ENCODE results near the gene ATF7IP2.
"Not testable (repeated sequence)": the region's sequence is repeated elsewhere in the genome, so short reads cannot be mapped to it uniquely, and the experiment has no call there.

The ATF7IP2 gene

DNA sequence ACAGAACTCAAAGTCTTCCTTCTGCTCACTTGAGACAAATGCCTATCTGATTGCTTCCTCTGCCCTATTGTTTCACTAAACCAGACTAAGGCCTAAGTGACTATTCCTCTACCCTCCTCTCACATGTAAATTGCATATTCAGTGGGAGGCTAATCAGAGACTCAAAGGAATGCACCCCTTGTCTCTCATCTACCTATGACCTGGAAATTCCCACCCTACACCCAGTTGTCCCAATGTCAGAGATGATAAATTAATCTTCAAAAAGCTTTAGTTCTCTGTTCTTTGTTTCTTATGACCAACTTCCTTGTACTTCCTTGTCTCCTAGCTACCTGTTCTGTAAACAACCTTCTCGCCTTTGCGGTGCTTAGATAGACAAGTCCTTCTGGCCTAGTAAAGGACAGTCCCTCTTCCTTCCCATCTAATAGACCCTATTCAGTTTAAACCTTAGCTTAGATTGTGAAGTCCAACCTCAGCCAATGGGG lies 118.6 kb downstream of the ATF7IP2 start:
- H3K79me2 ChIP-seq (ENCODE audit: insufficient read depth, low read length): no peaks in the 10 kb centered on the region
- H3K4me2 ChIP-seq (ENCODE audit: low read depth, low read length, poor library complexity, severe bottlenecking): no peak overlapping the region
- no peaks in the 10 kb centered on the region for H3K36me3 ChIP-seq (ENCODE audit: insufficient read depth, low read length)
- H3K4me3 ChIP-seq (ENCODE audit: low read length, poor library complexity, severe bottlenecking): no peak overlapping the region
- TF ChIP-seq, protein P1, sequence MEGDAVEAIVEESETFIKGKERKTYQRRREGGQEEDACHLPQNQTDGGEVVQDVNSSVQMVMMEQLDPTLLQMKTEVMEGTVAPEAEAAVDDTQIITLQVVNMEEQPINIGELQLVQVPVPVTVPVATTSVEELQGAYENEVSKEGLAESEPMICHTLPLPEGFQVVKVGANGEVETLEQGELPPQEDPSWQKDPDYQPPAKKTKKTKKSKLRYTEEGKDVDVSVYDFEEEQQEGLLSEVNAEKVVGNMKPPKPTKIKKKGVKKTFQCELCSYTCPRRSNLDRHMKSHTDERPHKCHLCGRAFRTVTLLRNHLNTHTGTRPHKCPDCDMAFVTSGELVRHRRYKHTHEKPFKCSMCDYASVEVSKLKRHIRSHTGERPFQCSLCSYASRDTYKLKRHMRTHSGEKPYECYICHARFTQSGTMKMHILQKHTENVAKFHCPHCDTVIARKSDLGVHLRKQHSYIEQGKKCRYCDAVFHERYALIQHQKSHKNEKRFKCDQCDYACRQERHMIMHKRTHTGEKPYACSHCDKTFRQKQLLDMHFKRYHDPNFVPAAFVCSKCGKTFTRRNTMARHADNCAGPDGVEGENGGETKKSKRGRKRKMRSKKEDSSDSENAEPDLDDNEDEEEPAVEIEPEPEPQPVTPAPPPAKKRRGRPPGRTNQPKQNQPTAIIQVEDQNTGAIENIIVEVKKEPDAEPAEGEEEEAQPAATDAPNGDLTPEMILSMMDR (conservative IDR thresholded peaks at IDR 0.05; ENCODE audit: low read length): no peak
- no peak for TF ChIP-seq EZH2phosphoT487 (IDR thresholded peaks at IDR 0.05; ENCODE audit: borderline replicate concordance)
- H3K27me3 ChIP-seq (ENCODE audit: insufficient read depth, low read length, poor library complexity, severe bottlenecking): no peaks in the 10 kb centered on the region
- H3F3A ChIP-seq (ENCODE audit: low read depth): no peaks in the 10 kb centered on the region
- H4K20me1 ChIP-seq (ENCODE audit: insufficient read depth, low read length, poor library complexity, severe bottlenecking): no peaks in the 10 kb centered on the region
- H3K9ac ChIP-seq (ENCODE audit: low read depth, low read length, poor library complexity, severe bottlenecking): no peak overlapping the region
- no peak overlapping the region for H2AFZ ChIP-seq (ENCODE audit: low read length)
- no peaks in the 10 kb centered on the region for H3K9me2 ChIP-seq (replicated peaks; ENCODE audit: low read depth, low read length)
- no peaks in the 10 kb centered on the region for H3K4me1 ChIP-seq (ENCODE audit: insufficient read depth, low read length, poor library complexity, severe bottlenecking)
- no peaks in the 10 kb centered on the region for H3K9me3 ChIP-seq (ENCODE audit: insufficient read depth, low read depth, low read length)

DNA sequence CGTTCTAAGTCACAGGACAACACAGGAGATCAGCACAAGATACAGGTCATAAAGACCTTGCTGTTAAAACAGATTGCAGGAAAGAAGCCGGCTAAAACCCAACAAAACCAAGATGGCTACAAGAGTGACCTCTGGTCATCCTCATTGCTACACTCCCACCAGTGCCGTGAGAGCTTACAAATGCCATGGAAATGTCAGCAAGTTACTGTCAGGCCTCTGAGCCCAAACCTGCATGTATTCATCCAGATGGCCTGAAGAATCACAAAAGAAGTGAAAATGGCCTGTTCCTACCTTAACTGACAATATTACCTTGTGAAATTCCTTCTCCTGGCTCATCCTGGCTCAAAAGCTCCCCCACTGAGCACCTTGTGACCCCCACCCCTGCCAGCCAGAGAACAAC lies 119.4 kb downstream of the ATF7IP2 start:
- not testable (repeated sequence) for H3K9ac ChIP-seq (ENCODE audit: low read depth, low read length, poor library complexity, severe bottlenecking); H4K20me1 ChIP-seq (ENCODE audit: insufficient read depth, low read length, poor library complexity, severe bottlenecking); H3K4me1 ChIP-seq (ENCODE audit: insufficient read depth, low read length, poor library complexity, severe bottlenecking); H3F3A ChIP-seq (ENCODE audit: low read depth); H3K79me2 ChIP-seq (ENCODE audit: insufficient read depth, low read length); H3K36me3 ChIP-seq (ENCODE audit: insufficient read depth, low read length); H3K4me2 ChIP-seq (ENCODE audit: low read depth, low read length, poor library complexity, severe bottlenecking); H3K27me3 ChIP-seq (ENCODE audit: insufficient read depth, low read length, poor library complexity, severe bottlenecking); H3K9me2 ChIP-seq (replicated peaks; ENCODE audit: low read depth, low read length); H3K4me3 ChIP-seq (ENCODE audit: low read length, poor library complexity, severe bottlenecking); H2AFZ ChIP-seq (ENCODE audit: low read length); H3K9me3 ChIP-seq (ENCODE audit: insufficient read depth, low read depth, low read length)

DNA sequence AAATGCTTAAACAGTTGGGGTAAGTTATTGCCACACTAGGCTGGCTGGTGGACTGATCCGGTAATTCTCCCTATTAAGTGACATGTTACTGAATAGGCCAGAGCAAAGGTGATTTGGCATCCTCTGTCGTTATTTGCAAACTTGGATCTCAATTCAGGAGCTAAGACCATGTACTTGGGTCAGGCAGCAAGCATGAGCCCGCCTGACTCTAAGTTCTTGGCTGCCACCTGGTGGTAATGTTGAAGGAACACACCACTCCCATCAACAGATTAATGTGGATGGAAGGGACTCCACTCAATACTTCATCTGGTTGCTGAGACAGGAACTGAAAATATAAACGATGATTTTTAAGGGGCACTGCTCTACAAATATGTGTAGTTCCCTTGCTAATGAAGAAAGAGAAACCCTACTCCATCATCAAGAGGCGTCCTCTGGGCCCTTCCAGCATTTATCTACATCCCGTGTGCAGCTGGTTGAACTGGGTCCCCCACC lies 123.7 kb downstream of the ATF7IP2 start:
- no peak for TF ChIP-seq EZH2phosphoT487 (IDR thresholded peaks at IDR 0.05; ENCODE audit: borderline replicate concordance)
- TF ChIP-seq, protein P1 (conservative IDR thresholded peaks at IDR 0.05; ENCODE audit: low read length): peak; percentile 60
- H3K9me2 ChIP-seq (replicated peaks; ENCODE audit: low read depth, low read length): no peaks in the 10 kb centered on the region
- H3K9me3 ChIP-seq (ENCODE audit: insufficient read depth, low read depth, low read length): no peaks in the 10 kb centered on the region
- no peak overlapping the region for H3K9ac ChIP-seq (ENCODE audit: low read depth, low read length, poor library complexity, severe bottlenecking)
- H4K20me1 ChIP-seq (ENCODE audit: insufficient read depth, low read length, poor library complexity, severe bottlenecking): no peaks in the 10 kb centered on the region
- no peaks in the 10 kb centered on the region for H3K79me2 ChIP-seq (ENCODE audit: insufficient read depth, low read length)
- H3K4me2 ChIP-seq (ENCODE audit: low read depth, low read length, poor library complexity, severe bottlenecking): no peak overlapping the region
- H3K4me1 ChIP-seq (ENCODE audit: insufficient read depth, low read length, poor library complexity, severe bottlenecking): no peaks in the 10 kb centered on the region
- H3K4me3 ChIP-seq (ENCODE audit: low read length, poor library complexity, severe bottlenecking): no peak overlapping the region
- no peaks in the 10 kb centered on the region for H3F3A ChIP-seq (ENCODE audit: low read depth)
- no peak overlapping the region for H2AFZ ChIP-seq (ENCODE audit: low read length)
- H3K36me3 ChIP-seq (ENCODE audit: insufficient read depth, low read length): no peaks in the 10 kb centered on the region
- no peaks in the 10 kb centered on the region for H3K27me3 ChIP-seq (ENCODE audit: insufficient read depth, low read length, poor library complexity, severe bottlenecking)

DNA sequence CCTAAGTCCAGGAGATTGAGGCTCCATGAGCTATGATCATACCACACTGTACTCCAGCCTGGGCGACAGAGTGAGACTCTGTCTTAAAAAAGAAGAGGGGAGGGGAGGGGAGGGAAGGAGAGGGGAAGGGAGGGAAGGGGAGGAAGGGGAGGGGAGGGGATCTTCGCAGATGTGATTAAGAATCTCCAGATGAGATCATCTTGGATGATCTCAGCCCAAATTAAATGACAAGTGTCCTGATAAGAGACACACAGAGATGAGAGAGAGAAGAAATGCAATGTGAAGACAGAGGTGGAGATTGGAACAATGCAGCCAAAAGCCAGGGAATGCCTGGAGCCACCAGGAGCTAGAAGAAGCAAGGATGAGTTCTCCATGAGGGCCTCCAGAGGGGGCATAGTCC lies 124.4 kb downstream of the ATF7IP2 start:
- H3K9ac ChIP-seq (ENCODE audit: low read depth, low read length, poor library complexity, severe bottlenecking): no peak overlapping the region
- H3K27me3 ChIP-seq (ENCODE audit: insufficient read depth, low read length, poor library complexity, severe bottlenecking): no peaks in the 10 kb centered on the region
- H3K4me3 ChIP-seq (ENCODE audit: low read length, poor library complexity, severe bottlenecking): no peak overlapping the region
- H4K20me1 ChIP-seq (ENCODE audit: insufficient read depth, low read length, poor library complexity, severe bottlenecking): no peaks in the 10 kb centered on the region
- no peak for TF ChIP-seq EZH2phosphoT487 (IDR thresholded peaks at IDR 0.05; ENCODE audit: borderline replicate concordance)
- no peaks in the 10 kb centered on the region for H3K79me2 ChIP-seq (ENCODE audit: insufficient read depth, low read length)
- H3F3A ChIP-seq (ENCODE audit: low read depth): no peaks in the 10 kb centered on the region
- H3K9me3 ChIP-seq (ENCODE audit: insufficient read depth, low read depth, low read length): no peaks in the 10 kb centered on the region
- no peaks in the 10 kb centered on the region for H3K36me3 ChIP-seq (ENCODE audit: insufficient read depth, low read length)
- no peaks in the 10 kb centered on the region for H3K4me1 ChIP-seq (ENCODE audit: insufficient read depth, low read length, poor library complexity, severe bottlenecking)
- no peak overlapping the region for H3K4me2 ChIP-seq (ENCODE audit: low read depth, low read length, poor library complexity, severe bottlenecking)
- no peak overlapping the region for H2AFZ ChIP-seq (ENCODE audit: low read length)
- no peaks in the 10 kb centered on the region for H3K9me2 ChIP-seq (replicated peaks; ENCODE audit: low read depth, low read length)

Measured in Loucy (cell line).